AG08396 (cell line): Measurements from ENCODE around the gene ARMH3.

Experiments
- DNase-seq: peaks from one replicate; pipeline ENCODE4 v3.0.0; 2012; ENCODE audit warnings: low spot score, mixed read lengths

Gene ARMH3

DNA sequence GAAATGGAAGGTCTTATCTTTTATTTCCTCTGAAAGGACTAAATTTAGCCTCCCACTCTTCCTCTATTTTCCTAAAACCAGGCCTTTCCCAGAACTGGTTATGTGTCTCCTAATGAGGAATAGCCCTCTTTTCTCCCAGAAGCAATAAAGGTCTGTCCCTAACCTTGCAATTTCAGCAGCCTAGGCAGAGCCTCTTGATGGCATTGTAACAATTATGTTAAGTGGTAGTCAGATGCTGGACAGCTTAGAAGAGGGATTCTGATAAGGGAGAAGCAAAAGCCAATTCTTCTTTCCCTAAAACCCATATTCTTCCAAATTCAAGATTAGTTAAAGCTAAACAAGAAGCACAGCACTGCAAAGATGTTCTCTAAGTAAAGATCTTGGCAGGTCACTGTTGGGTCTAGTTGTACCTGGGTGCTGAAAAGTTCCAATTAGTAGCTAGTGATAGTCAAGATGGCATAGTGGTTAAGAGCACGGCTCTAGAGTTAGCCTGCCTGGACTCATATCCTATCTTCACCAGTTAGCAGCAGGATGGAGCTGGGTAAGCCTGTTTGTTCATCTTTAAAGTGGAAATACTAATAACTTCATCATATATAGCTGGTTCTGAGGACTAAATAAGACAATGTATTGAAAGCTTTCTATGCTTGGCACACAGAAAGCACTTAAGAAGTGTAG is 198.0 kb downstream of the ARMH3 start:
- no peak for DNase-seq

DNA sequence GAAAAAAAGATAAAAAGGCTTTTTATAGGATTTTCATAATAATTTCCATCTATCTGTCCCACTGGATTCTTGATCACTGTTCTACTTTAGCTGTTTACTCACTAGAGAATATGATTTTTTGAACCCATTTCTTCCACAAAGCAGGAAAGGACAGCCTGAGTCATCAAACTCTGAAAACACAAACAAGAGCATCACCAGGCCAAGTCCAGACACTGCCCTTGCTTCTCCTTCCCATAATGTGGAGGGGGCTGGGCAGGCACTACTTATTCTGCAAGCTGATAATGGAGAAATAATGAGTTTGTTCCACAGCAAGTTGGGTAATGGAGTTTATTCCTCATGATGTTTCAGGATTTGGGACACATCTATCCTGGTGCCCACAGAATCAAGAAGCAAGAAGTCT is 199.3 kb downstream of the ARMH3 start:
- no peak for DNase-seq

DNA sequence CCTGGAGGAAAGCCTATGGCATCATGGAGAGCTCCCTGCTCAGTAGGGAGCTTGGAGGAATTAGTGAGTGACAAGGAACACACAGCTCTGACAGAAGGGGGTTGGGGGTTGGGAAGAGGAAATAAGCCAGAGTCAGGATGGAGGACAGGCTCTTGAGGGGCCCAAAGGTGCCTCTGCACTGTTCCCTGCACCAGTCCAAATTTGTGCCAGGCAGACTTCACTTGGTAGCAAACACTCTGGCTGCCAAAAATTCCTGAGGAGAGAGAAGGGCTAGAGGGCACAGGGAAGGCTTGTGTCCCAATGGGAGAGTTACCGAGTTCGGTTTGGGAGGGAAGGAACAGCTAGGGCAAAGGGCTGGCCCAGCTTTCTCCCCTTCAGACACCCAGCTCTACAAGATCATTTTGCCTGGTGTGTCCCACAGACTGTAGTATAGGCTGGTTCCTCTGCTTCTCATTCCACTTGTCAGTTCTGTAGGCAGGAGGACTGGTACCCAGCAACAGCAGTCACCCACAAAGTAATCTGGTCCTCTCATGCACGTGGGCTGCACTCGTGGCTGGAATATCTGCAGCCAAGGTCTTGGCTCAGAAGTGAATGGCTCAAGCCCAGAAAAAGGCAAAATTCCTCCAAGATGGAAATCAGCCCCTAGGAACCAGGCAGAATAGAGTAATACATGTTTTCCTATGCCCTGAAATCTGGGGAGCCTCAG is 204.4 kb downstream of the ARMH3 start:
- DNase-seq, result no peak

DNA sequence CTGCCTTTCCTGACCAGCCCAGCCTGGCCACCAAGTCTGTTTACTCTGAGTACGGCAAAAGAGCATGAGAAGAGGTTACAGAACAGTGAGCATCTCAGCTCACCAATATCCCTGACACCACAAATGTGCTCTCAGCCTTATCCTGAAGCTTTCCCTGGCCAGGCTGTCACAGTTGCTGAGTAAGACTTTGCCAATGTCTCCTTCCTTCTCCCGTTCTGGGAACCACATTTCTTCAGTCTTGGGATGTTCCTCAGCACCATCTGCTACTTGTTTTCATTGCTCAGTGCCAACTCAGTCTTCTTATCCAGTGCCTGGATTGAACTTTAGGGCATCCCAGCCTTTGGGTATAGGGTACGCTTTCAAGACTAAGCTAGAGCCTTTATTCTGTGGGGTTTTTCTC is 205.2 kb downstream of the ARMH3 start:
- DNase-seq, result no peak

DNA sequence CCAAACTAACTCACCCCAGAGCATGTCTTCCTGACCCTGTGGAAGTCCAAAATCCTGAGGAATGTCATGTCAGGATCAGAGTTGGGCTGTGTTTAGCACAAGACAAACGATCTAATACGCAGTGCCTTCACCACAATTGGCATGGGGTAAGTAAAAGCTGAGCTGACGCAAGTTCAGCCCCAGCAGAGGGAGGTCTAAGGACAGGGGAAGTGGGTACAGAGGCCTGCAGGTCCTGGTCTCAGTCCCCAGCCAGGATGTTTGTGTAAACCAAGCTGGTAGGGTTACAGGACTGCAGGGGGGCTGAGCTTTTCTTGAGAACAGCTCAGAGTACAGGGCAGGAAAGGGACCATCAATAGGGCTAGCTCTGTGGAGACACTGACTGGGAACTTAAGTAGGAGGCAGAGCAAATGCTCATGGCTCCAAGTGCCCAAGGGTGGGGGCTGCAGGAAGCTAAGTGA is 207.1 kb downstream of the ARMH3 start:
- no peak for DNase-seq

DNA sequence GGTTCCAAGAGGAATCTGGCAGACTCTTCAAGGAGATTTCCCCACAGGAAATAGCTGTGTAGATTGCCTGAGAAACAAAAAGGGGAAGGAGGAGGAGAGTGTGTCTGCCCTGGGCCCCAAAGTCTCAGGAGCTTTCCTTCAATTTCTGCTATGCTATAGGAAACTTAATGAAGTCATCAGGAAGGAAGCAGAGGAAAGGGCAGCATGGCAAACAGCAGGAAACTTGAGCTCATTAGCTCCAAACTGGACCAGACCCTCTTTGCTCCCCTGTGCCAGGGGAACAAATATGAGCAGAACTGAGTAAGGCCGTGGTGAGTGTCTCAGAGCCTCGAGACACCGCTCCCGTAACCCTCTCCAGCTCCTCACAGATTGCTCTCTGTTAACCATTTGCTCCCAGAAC is 207.6 kb downstream of the ARMH3 start:
- DNase-seq, result no peak

DNA sequence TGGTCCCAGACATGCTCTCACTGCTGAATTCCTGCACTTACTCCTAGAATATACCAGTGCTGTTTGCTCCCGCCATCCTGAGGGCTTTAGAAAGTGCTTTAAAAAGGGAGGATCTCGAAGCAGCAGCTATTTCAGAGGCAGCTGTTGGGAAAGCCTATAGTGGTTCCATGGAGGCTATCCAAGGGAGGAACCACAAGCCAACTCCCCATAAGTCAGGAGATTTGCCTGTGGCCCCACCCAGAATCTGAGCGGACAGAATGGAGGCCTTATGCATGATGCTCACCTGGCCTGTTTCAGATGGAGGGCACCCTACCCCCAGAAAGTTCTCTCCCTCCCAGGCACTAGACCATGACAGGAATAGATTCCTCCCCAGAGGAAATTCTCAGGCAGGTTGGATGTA is 210.1 kb downstream of the ARMH3 start:
- DNase-seq, result no peak

DNA sequence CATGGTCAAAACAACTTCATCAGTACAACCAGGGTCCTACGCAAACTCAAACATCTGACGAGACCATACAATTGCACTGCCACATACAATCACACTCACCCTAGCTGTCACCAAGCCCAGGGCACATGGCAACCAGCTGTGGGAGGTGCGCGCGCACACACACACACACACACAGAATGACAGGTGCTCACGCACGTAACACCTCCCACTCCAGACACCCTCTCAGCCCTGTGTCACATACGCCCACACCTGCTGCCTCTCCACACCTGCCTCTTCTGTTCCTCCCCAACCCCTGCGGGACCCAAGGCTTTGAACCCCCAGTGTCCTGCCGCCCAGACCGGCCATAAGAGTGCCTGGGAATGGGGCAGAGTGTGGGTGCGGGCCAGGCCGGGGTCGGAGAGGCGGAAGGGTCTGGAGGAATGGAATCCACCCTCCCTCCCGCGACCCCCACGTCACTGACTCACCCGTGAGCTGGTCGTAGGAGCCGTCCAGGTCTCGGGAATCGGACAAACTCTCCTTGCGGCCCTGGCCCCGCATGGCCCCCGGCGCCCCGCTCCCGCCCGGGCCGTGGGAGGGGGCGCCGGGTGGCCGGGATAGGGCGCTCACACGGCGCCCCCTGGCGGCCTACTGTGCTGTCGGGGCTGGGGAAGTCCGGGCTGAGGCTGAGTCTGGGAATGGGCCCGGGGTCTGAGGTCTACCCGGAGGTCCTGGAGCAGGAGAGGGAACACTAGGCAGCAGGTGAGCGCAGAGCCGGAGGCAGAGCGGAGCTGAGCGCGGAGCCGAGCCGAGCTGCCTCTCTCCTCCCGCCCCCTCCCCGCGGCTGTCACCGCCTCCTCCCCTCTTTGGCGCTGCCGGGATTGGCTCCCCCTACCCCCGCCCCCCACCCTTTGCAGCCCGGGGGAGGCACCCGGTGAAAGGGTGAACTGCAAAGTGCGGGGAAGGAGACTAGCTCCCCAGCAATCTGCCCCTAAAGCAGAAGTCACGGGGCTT is 212.6 kb downstream of the ARMH3 start, which contains the start of gene KCNIP2:
Gene KCNIP2 (minus strand): TSS at position 769 of the 990 bp plus-strand sequence. CDS start 232 bp downstream, at position 537.
- no peak for DNase-seq

DNA sequence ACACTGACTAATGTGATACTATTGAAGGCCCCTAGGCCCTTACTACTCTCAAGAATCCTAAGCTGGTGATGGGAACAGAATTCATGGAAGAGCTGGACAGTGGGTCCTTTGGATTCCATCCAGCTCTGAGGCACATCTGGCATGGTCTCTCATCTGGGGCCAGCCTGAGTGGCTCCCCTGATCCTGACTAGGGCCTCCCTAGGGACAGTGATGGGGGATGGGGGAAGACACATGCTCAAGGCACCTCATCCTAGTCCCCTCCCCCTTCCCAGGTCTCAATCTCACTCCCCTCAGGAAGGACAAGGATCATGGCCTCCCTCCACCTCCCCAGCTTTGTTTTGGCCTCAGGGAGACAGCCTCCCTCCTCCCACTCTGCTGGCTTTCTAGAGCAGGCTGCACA is 214.1 kb downstream of the ARMH3 start:
- DNase-seq, result no peak

DNA sequence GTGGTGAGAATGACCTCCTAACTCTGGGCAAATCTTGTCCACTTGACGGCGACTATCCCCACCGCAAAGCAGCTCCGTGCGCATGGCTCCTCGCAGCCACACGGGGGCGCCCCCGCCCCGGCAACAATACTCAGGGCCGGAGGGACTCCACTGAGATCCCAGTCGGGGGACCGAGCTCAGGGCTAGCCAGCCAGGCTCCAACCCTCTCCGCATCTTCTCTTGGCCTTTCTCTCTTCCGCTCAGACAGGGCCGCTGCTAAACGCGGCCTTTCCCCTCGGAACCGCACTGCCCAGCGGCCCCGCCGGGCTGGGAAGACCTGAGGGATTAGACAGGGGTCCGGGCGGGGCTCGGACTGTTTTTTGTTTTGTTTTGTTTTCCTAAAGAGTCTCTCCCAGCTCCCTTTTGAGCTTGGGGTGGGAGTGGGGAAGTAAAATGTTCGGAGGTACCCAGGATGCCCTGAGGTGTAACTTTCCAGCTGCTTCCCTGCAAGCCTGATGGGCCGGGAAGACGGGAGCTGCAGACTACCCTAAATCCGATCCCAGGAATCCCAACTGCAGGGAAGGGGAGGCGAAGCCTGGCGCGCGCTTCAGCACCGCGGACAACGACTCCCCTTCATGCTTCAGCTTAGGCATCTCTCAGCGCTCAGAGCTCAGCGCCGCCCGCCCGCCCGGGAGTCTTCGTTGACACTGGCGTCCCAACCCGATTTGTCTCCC is 215.1 kb downstream of the ARMH3 start:
- peak; percentile 92 for DNase-seq

DNA sequence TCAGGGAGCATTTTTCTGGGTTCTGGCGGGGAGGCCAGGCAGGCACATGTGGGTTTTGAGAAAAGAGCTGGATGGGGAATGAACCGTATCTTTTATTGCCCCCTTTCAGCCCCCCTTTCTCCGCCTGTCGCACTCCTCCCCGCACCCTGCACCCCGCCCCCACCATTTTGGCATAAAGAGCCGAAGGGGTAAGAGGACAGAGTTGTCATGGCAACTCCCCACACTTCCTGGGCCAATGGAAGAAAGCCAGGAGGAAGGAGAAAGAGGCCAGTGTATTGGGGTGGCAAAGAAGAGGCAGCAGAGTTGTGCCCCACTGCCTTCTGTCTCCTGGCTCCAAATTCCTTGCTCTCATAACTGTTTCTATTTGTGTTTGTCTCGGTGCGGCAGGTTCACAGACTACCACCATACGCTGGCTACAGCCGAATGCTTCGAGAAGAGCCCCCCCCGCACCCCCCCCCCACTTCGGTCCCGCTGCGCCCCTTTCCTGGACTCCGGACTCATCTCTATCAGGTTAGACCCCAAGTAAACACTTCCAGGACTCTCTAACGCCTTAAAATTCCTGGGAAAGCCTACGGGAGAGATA is 215.8 kb downstream of the ARMH3 start:
- DNase-seq, result peak; percentile 53

DNA sequence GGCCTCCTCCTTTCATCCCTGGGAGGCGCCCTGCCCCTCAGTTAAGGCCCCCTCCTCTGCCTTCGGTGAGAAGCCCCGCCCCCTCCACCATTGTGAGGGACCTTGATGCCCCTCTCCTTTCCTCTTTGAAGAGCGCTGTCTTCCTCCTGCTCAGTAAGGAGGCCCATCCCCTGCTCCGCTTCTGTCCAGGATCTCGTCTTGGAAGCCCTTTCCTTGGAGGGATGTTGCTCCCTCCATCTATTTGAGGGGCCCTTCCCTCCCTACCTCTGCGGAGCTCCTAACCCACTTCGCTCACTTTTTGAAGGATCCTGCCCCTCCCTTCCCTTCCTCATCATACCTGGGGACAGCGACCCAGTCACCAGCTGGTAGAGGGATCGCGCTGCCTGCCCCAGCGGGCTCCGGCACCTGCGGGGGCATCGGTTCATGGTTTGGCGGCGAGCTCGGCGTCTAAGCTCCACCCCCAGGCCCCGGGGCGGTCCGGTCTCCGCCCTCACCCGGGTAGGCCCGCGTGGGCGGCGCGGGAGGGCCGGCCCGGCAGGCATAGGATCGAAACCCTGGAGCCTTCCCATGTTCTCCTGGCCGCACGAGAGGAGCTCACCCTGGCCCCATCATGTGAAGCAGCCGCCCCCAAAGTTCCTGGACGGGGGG is 216.4 kb downstream of the ARMH3 start:
- DNase-seq, result peak; percentile 89

DNA sequence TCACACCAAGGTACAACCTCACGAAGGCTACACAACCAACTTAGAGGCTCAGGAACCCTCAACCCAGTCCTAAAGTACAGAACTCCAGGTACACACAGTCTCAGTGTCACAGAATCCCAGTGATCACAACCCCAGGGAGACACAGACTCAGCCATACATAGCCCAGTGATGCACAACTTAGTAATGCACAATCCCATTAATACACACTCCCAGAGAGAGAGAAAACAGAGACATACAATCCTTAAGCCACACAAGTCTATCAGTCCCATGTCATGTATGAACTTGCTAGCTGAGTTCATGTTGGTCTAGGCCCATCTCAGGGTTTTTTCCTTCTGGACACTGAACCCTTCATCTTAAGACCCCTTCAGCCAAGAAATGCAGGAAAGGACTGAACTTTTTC is 217.0 kb downstream of the ARMH3 start:
- DNase-seq, result no peak

DNA sequence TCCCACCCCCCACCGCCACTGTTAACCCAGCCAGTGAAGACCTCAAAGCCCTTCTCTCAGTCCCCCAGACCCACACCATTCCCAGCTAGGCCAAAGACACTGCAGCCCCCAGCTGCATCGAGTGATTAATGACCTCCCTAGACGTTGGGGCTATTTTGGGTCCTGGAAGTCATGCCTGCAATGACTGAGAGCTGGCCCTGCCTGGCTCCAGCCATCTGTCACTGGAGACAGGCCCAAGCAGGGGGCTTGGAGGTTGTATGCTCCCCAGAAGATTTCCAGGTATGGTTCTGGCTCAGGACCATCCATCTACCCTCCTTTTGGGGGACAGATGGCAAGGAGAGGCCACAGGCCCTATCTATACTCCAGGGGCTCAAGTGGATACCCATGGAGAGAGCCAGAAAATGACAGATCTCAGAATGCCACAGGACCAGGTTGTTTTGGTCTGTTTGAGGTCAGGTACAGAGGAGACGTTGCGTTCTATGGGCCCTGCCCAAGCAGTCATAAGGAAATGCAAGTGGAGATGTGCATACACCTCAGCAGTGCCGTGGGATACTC is 217.5 kb downstream of the ARMH3 start:
- DNase-seq, result no peak

DNA sequence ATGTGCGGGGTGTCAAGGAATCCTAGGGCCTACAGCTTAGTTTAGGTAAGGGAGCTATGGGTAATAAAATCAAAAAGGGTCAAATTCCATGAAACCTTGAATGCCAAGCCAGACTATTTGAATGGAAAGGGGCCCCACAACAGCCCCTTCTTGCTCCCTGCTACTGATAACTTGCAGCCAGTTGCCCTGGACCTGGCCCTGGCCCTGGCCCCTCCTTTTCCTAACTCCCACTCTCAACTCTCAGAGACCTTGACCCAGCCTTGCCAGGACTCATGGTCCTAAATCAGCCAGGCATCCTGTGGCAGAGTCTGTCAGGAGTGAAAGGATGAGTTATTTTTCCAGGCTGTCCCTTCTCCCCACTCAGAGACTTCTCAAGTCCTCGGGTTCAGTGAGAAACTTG is 218.2 kb downstream of the ARMH3 start:
- no peak for DNase-seq

DNA sequence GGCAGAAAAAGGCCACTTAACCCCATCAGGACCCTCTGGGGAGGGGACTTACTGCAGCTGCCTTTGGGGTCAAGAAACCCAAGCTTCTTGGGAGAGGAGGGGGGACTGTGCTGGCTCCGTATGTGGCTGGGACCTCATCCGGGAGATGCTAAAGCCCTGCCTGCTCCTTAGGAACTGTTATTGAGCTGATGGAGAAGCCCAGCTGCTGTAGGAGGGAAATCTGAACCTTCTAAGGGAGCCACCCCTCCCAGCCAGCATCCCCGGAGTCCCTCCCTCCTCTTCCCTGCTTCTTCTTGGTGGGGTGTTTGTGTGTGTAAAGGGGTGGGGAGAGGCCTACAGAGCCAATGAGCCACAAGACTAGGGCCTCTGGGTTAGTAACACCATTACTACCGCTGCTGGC is 220.6 kb downstream of the ARMH3 start:
- DNase-seq, result no peak

DNA sequence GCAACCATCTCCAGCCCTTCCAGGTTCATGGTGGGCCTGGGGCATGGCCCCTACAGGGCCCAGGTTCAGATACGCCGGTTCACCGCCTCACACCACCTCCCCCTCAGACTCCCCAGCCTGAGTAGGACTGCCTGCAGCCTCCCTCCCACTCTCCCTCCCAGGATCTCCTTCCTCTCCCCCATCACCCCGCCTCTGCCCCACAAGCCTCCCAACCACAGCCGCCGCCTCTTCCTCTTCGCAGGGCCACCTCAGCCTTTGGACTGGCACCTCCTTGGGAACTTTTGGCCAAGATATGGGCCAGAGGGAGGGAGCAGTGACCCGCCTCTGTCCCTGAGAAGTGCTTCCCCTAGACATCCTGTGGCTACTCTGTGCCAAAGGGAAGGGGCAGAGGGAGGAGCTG is 221.6 kb downstream of the ARMH3 start:
- DNase-seq, result no peak

DNA sequence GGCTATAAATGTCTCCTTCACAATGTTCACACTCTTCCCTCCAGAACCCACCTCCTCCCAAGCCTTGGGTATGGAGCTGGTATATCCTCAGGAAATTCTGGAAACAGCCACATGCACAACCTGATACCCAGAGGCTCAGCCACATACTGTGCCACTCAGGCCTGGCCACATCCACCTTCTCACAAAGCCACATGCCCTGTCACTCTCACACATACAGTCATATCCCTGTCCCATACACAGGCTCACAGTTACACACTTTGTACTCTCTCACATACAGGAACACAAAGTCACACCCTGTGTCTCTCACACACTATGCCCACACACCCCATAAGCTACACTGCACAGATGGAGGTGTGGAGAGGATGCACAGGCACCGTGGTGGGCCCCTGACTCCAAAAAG is 222.5 kb downstream of the ARMH3 start:
- DNase-seq, result no peak

DNA sequence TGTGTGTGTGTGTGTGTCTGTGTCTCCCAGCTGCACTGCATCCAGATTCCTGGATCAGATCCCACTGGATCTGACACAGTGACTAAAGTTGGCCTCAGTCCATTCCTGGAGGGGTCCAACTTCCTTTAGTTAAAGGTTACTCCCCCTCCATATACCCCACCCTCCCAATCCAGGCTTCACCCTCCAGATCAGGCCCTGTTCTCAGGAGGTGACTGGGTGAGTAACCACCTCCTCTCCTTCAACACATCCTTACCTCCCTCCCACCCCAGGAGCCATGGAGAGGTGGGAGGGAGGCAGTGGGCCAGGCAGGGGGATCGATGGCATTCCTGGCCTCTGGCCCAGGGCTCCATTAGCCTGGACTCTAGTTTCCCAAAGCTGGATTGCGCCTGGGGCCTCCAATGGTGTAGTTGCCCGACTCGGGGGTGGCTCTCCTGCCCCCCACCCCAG is 223.6 kb downstream of the ARMH3 start:
- no peak for DNase-seq

DNA sequence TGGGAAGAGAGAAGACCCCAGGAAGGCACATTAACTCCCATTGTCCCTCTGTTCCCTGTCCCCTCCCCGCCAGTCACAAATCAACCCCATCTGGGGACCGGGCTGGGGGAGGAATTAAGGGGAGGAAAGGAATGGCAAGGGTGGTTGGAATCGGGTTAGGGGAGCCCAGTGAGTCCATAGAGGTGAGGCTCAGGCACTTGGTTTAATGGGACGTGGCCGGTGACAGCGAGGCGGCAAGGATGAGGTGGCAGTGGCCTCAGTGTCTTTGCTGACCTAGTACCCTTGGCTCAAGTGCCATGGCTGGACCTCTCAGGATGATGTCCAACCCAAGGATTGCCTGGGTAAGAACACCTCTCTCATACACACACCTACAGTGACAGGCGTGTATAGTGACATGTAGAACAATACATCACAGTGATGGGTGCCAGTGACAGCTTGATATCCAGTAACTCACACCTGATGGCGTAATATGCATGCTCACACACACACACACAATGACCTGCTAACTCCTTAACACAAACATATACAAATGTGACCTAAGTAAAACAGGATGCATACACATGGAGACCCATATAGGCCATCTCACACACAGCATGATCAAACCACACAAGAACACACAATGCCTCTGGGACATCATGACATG is 224.7 kb downstream of the ARMH3 start:
- DNase-seq, result no peak
